Measurements from ENCODE around the gene APC.

APC gene

DNA sequence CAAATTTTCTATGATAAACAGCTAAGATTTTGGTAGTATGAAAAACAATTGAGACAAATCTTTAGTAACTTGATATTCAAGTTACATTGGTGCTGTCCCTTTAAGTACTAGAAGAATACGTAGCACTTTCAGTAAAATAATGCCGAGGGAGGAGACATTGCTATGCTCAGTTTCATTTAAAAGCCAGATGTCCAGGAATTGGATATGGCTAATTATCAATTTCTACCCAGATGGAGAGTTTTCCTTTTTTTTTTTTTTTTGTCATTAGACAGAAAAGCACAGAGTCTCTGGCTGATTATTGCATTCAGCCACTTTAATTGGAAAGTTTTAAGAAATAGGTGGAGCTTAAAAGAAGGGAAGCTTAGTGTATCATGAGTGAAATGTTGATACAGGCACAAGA is 40.4 kb upstream of the APC start:
- H3K4me1 ChIP-seq (ENCODE audit: control insufficient read depth, insufficient read depth, low read length, poor library complexity, severe bottlenecking): no peaks in the 10 kb centered on the region
- peaks cover 5% of the 10 kb centered on the region for H3K27me3 ChIP-seq (replicated peaks; ENCODE audit: control insufficient read depth, insufficient read depth, low read length, poor library complexity, severe bottlenecking)
- H3K9me3 ChIP-seq (ENCODE audit: control insufficient read depth, low read length): no peaks in the 10 kb centered on the region
- no peak overlapping the region for H3K4me3 ChIP-seq (ENCODE audit: insufficient read depth, low read depth, low read length, poor library complexity, severe bottlenecking)
- H3K36me3 ChIP-seq (ENCODE audit: control insufficient read depth, insufficient read depth, low read length): no peaks in the 10 kb centered on the region
- DNase-seq: no peak
- no peak overlapping the region for H3K27ac ChIP-seq (ENCODE audit: insufficient read depth, low read length, poor library complexity, severe bottlenecking)

DNA sequence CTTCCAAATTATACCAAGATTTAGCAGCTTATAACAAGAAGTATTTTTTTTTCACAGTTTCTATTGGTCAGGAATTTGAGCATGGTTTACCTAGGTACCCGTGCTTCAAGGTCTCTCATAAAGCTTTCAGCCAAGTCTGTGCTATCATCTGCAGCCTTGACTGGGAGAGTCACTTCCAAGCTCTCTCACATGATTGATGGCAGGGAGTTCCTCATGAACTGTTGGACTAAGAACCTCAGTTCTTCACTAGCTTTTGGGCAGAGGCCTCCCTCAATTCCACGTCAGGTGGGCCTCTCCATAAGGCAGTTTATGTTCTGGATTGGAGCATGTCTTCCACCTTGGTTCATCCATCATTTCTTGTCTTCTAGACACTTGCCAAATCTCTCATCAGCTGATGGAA is 39.9 kb upstream of the APC start:
- no peak overlapping the region for H3K4me3 ChIP-seq (ENCODE audit: insufficient read depth, low read depth, low read length, poor library complexity, severe bottlenecking)
- H3K27ac ChIP-seq (ENCODE audit: insufficient read depth, low read length, poor library complexity, severe bottlenecking): no peak overlapping the region
- H3K36me3 ChIP-seq (ENCODE audit: control insufficient read depth, insufficient read depth, low read length): no peaks in the 10 kb centered on the region
- DNase-seq: no peak
- H3K4me1 ChIP-seq (ENCODE audit: control insufficient read depth, insufficient read depth, low read length, poor library complexity, severe bottlenecking): no peaks in the 10 kb centered on the region
- H3K9me3 ChIP-seq (ENCODE audit: control insufficient read depth, low read length): no peaks in the 10 kb centered on the region
- peaks cover 5% of the 10 kb centered on the region for H3K27me3 ChIP-seq (replicated peaks; ENCODE audit: control insufficient read depth, insufficient read depth, low read length, poor library complexity, severe bottlenecking)

GRCh38 chr5:112703866-112704820 is 33.5 kb upstream of the APC start:
- Histone ChIP-seq H3K4me1 (ENCODE audit: control insufficient read depth, insufficient read depth, low read length, poor library complexity, severe bottlenecking) (peaks cover 7% of the 10 kb centered on the region), H3K9me3 (ENCODE audit: control insufficient read depth, low read length) (no peaks in the 10 kb centered on the region), H3K36me3 (ENCODE audit: control insufficient read depth, insufficient read depth, low read length) (no peaks in the 10 kb centered on the region), H3K27me3 (replicated peaks; ENCODE audit: control insufficient read depth, insufficient read depth, low read length, poor library complexity, severe bottlenecking) (no peaks in the 10 kb centered on the region), H3K27ac (ENCODE audit: insufficient read depth, low read length, poor library complexity, severe bottlenecking) (no peak overlapping the region), H3K4me3 (ENCODE audit: insufficient read depth, low read depth, low read length, poor library complexity, severe bottlenecking) (no peak overlapping the region)
- DNase-seq: no peak

DNA sequence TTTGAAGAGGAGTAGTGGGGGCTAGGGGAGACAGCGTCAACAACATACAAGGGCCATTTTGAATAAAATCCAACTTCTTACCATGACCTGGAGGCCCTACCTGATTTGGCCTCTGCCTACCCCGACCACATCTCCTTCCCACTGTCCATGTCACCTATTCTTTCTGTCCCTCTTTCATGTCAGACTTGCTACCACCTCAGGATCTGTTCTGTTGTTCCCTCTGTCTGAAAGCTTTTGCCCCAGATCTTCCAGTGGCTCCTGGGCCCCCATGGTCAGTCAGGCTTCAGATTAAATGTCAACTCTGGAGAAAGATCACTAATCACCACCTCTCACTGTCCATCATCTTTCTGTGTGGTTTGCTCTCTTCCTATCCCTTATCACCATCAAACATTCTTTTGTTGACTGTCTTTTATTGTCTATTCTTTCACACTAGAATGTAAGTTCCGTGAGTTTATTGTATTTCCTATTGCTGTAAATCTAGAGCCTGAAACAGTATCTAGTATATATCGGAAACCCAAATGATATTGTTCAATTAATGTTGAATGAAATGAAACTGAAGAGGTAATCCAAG is 31.2 kb upstream of the APC start:
- Histone ChIP-seq H3K4me3 (ENCODE audit: insufficient read depth, low read depth, low read length, poor library complexity, severe bottlenecking) (peak overlapping the region; percentile 95), H3K27ac (ENCODE audit: insufficient read depth, low read length, poor library complexity, severe bottlenecking) (no peak overlapping the region), H3K36me3 (ENCODE audit: control insufficient read depth, insufficient read depth, low read length) (no peaks in the 10 kb centered on the region)

GRCh38 chr5:112707187-112708102 is 30.2 kb upstream of the APC start:
- H3K36me3 ChIP-seq (ENCODE audit: control insufficient read depth, insufficient read depth, low read length): no peaks in the 10 kb centered on the region
- peak overlapping the region; percentile 95 for H3K4me3 ChIP-seq (ENCODE audit: insufficient read depth, low read depth, low read length, poor library complexity, severe bottlenecking)
- H3K4me1 ChIP-seq (ENCODE audit: control insufficient read depth, insufficient read depth, low read length, poor library complexity, severe bottlenecking): peaks cover 7% of the 10 kb centered on the region
- H3K27me3 ChIP-seq (replicated peaks; ENCODE audit: control insufficient read depth, insufficient read depth, low read length, poor library complexity, severe bottlenecking): no peaks in the 10 kb centered on the region
- peak overlapping the region; percentile 79 for H3K27ac ChIP-seq (ENCODE audit: insufficient read depth, low read length, poor library complexity, severe bottlenecking)
- DNase-seq: peak; percentile 93 to 97 (median 96)
- no peaks in the 10 kb centered on the region for H3K9me3 ChIP-seq (ENCODE audit: control insufficient read depth, low read length)

More for the DNA sequence above, 31.2 kb upstream of the APC start:
- H3K4me1 ChIP-seq (ENCODE audit: control insufficient read depth, insufficient read depth, low read length, poor library complexity, severe bottlenecking): peaks cover 7% of the 10 kb centered on the region
- no peaks in the 10 kb centered on the region for H3K9me3 ChIP-seq (ENCODE audit: control insufficient read depth, low read length)
- H3K27me3 ChIP-seq (replicated peaks; ENCODE audit: control insufficient read depth, insufficient read depth, low read length, poor library complexity, severe bottlenecking): no peaks in the 10 kb centered on the region
- no peak for DNase-seq

DNA sequence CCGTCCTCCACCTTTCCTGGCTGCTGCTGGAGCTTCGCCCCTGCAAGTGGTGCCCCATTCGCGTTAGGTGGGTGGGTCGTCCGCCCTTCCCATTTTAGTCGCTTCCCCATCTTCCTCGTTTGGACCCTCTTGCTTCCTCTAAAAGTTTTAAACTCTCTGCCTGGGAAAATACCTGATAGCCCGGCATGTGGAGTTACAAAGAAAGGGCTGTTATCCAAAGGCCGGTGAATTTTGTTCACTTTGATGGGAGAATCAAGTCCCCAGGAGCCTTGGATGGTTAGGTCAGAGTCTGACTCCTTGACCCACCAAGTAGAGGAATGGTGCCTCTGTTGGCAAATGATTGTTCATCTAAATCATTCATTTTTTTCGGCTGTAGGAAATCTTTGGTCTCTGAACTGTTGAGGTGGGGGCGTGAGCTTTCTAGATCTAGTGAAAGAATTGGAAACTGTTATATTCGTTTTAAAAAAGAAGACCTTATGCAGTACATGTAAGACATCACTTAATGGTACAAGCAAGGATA is 29.5 kb upstream of the APC start:
- no peaks in the 10 kb centered on the region for H3K36me3 ChIP-seq (ENCODE audit: control insufficient read depth, insufficient read depth, low read length)
- peaks cover 7% of the 10 kb centered on the region for H3K4me1 ChIP-seq (ENCODE audit: control insufficient read depth, insufficient read depth, low read length, poor library complexity, severe bottlenecking)
- no peak for DNase-seq
- H3K9me3 ChIP-seq (ENCODE audit: control insufficient read depth, low read length): no peaks in the 10 kb centered on the region
- H3K27ac ChIP-seq (ENCODE audit: insufficient read depth, low read length, poor library complexity, severe bottlenecking): peak overlapping the region; percentile 79
- H3K27me3 ChIP-seq (replicated peaks; ENCODE audit: control insufficient read depth, insufficient read depth, low read length, poor library complexity, severe bottlenecking): no peaks in the 10 kb centered on the region
- H3K4me3 ChIP-seq (ENCODE audit: insufficient read depth, low read depth, low read length, poor library complexity, severe bottlenecking): peak overlapping the region; percentile 95

DNA sequence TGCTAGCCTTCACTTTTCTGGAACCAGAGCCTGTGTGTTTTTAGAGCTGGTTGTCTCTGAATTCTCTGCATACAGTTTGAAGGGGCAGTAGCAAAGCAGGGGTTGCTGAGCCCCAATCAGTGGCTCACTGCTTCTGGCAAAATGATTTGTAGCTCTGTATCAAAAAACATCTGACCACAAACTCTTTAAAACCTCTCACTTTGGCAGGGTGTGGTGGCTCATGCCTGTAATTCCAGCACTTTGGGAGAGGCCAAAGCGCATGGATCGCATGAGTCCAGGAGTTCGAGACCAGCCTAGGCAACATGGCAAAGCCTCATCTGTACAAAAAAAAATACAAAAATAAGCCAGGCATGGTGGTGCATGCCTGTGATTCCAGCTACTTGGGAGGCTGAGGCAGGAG is 28.3 kb upstream of the APC start:
- peaks cover 7% of the 10 kb centered on the region for H3K4me1 ChIP-seq (ENCODE audit: control insufficient read depth, insufficient read depth, low read length, poor library complexity, severe bottlenecking)
- H3K27me3 ChIP-seq (replicated peaks; ENCODE audit: control insufficient read depth, insufficient read depth, low read length, poor library complexity, severe bottlenecking): no peaks in the 10 kb centered on the region
- DNase-seq: no peak
- H3K36me3 ChIP-seq (ENCODE audit: control insufficient read depth, insufficient read depth, low read length): no peaks in the 10 kb centered on the region
- H3K4me3 ChIP-seq (ENCODE audit: insufficient read depth, low read depth, low read length, poor library complexity, severe bottlenecking): no peak overlapping the region
- H3K9me3 ChIP-seq (ENCODE audit: control insufficient read depth, low read length): no peaks in the 10 kb centered on the region
- H3K27ac ChIP-seq (ENCODE audit: insufficient read depth, low read length, poor library complexity, severe bottlenecking): no peak overlapping the region

- Histone ChIP-seq H3K4me3 (ENCODE audit: insufficient read depth, low read depth, low read length, poor library complexity, severe bottlenecking) (no peak overlapping the region), H3K9me3 (ENCODE audit: control insufficient read depth, low read length) (no peaks in the 10 kb centered on the region), H3K36me3 (ENCODE audit: control insufficient read depth, insufficient read depth, low read length) (no peaks in the 10 kb centered on the region), H3K27ac (ENCODE audit: insufficient read depth, low read length, poor library complexity, severe bottlenecking) (no peak overlapping the region), H3K27me3 (replicated peaks; ENCODE audit: control insufficient read depth, insufficient read depth, low read length, poor library complexity, severe bottlenecking) (no peaks in the 10 kb centered on the region), H3K4me1 (ENCODE audit: control insufficient read depth, insufficient read depth, low read length, poor library complexity, severe bottlenecking) (peaks cover 7% of the 10 kb centered on the region)
- DNase-seq: no peak
These were observed 26.8 kb upstream of the APC start for GRCh38 chr5:112710896-112711295.

- peaks cover 7% of the 10 kb centered on the region for H3K4me1 ChIP-seq (ENCODE audit: control insufficient read depth, insufficient read depth, low read length, poor library complexity, severe bottlenecking)
- H3K4me3 ChIP-seq (ENCODE audit: insufficient read depth, low read depth, low read length, poor library complexity, severe bottlenecking): no peak overlapping the region
- no peaks in the 10 kb centered on the region for H3K27me3 ChIP-seq (replicated peaks; ENCODE audit: control insufficient read depth, insufficient read depth, low read length, poor library complexity, severe bottlenecking)
- no peak overlapping the region for H3K27ac ChIP-seq (ENCODE audit: insufficient read depth, low read length, poor library complexity, severe bottlenecking)
- no peaks in the 10 kb centered on the region for H3K36me3 ChIP-seq (ENCODE audit: control insufficient read depth, insufficient read depth, low read length)
- H3K9me3 ChIP-seq (ENCODE audit: control insufficient read depth, low read length): no peaks in the 10 kb centered on the region
- DNase-seq: no peak
These were observed 26.2 kb upstream of the APC start for GRCh38 chr5:112711436-112711835.
